DOHH2 (cell line): ENCODE measurements around the gene STX8.

ENCODE experiments used
- H3F3A ChIP-seq: fragments of 200-600 bp; sonication (generic), shearing (Covaris generic); 2 replicates; pipeline ENCODE4 v1.6.0; 2016; ENCODE audit warnings: antibody characterized with exemption, mild to moderate bottlenecking; ENCODE audit not compliant: control insufficient read depth, insufficient read depth
- H3K27ac ChIP-seq: fragments of 200-600 bp; sonication (generic); 2 replicates; pipeline ENCODE4 v1.5.1; 2014; ENCODE audit warnings: low read depth, mild to moderate bottlenecking, low read length, moderate library complexity
- H3K27me3 ChIP-seq: fragments of 200-600 bp; sonication (generic); 2 replicates; pipeline ENCODE4 v1.6.1; 2014; ENCODE audit warnings: mild to moderate bottlenecking, low read length, mixed read lengths; ENCODE audit not compliant: control insufficient read depth
- H3K36me3 ChIP-seq: fragments of 200-600 bp; sonication (generic); 2 replicates; pipeline ENCODE4 v1.6.1; 2014; ENCODE audit warnings: mild to moderate bottlenecking, low read length, moderate library complexity, mixed read lengths; ENCODE audit not compliant: control insufficient read depth
- H3K4me1 ChIP-seq: fragments of 200-600 bp; sonication (generic); 2 replicates; pipeline ENCODE4 v1.6.1; 2014; ENCODE audit warnings: mild to moderate bottlenecking, low read length, mixed read lengths; ENCODE audit not compliant: control insufficient read depth
- H3K4me2 ChIP-seq: fragments of 200-600 bp; sonication (generic); 2 replicates; pipeline ENCODE4 v1.6.0; 2014; ENCODE audit warnings: mild to moderate bottlenecking, low read length, moderate library complexity
- H3K4me3 ChIP-seq: fragments of 200-600 bp; sonication (generic); 2 replicates; pipeline ENCODE4 v1.5.1; 2014; ENCODE audit warnings: mild to moderate bottlenecking, low read length, mixed read lengths
- H3K79me2 ChIP-seq: fragments of 200-600 bp; sonication (generic); 2 replicates; pipeline ENCODE4 v1.6.1; 2014; ENCODE audit warnings: mild to moderate bottlenecking, low read length, mixed read lengths; ENCODE audit not compliant: control insufficient read depth
- H3K9me2 ChIP-seq: fragments of 200-600 bp; sonication (generic); replicated peaks from 2 replicates; pipeline ENCODE4 v1.6.1; 2014; ENCODE audit warnings: mild to moderate bottlenecking, low read length, mixed read lengths; ENCODE audit not compliant: control insufficient read depth
- H3K9me3 ChIP-seq: fragments of 200-600 bp; sonication (generic); 2 replicates; pipeline ENCODE4 v1.6.1; 2014; ENCODE audit warnings: antibody characterized with exemption, low read length, mixed read lengths; ENCODE audit not compliant: control insufficient read depth, insufficient read depth
- H4K20me1 ChIP-seq: fragments of 200-600 bp; sonication (generic); 2 replicates; pipeline ENCODE4 v1.6.0; 2014; ENCODE audit warnings: low read depth, mild to moderate bottlenecking, antibody characterized with exemption, low read length, moderate library complexity; ENCODE audit not compliant: control insufficient read depth, insufficient read depth
- CTCF ChIP-seq: fragments of 200-600 bp; sonication (generic); IDR thresholded peaks from one replicate; pipeline ENCODE4 v1.5.1; 2014; ENCODE audit warnings: antibody characterized with exemption, mild to moderate bottlenecking, low read depth, low read length; ENCODE audit not compliant: poor library complexity, severe bottlenecking
- EZH2phosphoT487 ChIP-seq: fragments of 200-600 bp; sonication (generic); IDR thresholded peaks from 2 replicates; pipeline ENCODE4 v1.6.1; 2017; ENCODE audit warnings: borderline replicate concordance, mild to moderate bottlenecking, antibody characterized with exemption, low read length, moderate library complexity, mixed read lengths

STX8 gene

GRCh38 chr17:9200699-9201359, 374.8 kb downstream of the STX8 start:
- no peaks in the 10 kb centered on the region for H3K9me3 ChIP-seq
- no peaks in the 10 kb centered on the region for H3K36me3 ChIP-seq
- no peak overlapping the region for H3K4me3 ChIP-seq
- peaks cover 12% of the 10 kb centered on the region for H3K4me1 ChIP-seq
- H3K9me2 ChIP-seq: no peaks in the 10 kb centered on the region
- no peak overlapping the region for H3K27ac ChIP-seq
- H3K4me2 ChIP-seq: no peak overlapping the region
- H4K20me1 ChIP-seq: no peaks in the 10 kb centered on the region
- TF ChIP-seq EZH2phosphoT487: no peak
- TF ChIP-seq CTCF: no peak
- H3K79me2 ChIP-seq: no peaks in the 10 kb centered on the region
- no peaks in the 10 kb centered on the region for H3F3A ChIP-seq
- peaks cover 2% of the 10 kb centered on the region; the same call in 1 of the 2 replicates for H3K27me3 ChIP-seq
